GM21737 (cell line): ENCODE results near the gene SYMPK.

ENCODE experiments used
- ATAC-seq: cut with Tn5 transposase; IDR thresholded peaks from one replicate; pipeline ENCODE4 v1.9.1; 2021; ENCODE audit warnings: mild to moderate bottlenecking, moderate library complexity; ENCODE audit not compliant: unreplicated experiment

The SYMPK gene

GRCh38 chr19:45782820-45783785 lies 79.8 kb downstream of the SYMPK start:
- ATAC-seq = no peak

- ATAC-seq = no peak
Measured at GRCh38 chr19:45782162-45782691, 80.7 kb downstream of the SYMPK start, which contains the start of gene DMPK. Gene DMPK (minus strand): TSS chr19:45782490. CDS start chr19:45782352, 138 bp downstream.

DNA sequence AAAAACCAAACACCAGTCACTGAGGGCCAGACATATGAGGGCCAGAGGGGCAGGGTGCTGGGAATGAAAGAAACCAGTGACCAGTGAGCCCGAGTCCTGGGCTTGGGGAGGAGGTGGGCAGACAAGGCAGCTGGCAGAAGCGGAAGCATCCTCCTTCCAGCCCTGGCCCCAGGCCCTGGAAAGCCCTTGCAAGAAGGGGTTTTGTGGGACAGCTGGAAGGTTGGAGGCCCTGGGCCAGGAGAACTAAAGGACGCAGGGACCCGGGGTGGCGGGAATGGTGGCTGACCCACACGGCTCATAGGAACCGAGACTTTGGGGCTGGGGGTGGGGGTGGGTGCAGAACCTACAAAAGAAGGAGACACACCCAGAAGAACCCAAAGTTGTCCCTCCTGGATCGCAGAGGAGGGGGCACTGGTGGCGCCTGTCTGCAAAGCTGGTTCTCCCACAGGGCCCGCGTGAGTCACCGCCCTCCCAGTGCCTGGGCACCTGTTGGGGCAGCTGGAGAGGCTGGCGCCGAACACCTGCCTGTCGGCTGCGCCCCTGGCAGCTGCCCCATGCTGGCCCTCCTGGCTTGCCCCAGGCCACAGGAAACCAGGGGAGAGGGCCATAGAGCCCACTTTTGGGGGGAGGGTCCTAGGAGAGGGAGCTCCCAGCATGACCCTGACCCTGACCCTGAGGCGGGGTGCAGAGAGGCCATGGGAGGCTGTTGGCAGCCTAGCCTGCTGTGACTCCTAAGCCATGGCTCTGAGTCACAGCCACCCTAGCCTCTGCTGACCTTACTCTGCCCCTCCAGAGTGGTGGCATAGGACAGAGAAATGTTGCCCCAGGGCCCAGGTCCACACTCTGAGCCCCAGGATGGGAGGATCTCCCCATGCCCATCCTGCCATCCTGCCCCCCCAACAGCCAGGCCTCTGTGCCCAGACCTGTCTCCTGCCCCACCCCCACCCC lies 81.5 kb downstream of the SYMPK start:
- ATAC-seq = no peak

DNA sequence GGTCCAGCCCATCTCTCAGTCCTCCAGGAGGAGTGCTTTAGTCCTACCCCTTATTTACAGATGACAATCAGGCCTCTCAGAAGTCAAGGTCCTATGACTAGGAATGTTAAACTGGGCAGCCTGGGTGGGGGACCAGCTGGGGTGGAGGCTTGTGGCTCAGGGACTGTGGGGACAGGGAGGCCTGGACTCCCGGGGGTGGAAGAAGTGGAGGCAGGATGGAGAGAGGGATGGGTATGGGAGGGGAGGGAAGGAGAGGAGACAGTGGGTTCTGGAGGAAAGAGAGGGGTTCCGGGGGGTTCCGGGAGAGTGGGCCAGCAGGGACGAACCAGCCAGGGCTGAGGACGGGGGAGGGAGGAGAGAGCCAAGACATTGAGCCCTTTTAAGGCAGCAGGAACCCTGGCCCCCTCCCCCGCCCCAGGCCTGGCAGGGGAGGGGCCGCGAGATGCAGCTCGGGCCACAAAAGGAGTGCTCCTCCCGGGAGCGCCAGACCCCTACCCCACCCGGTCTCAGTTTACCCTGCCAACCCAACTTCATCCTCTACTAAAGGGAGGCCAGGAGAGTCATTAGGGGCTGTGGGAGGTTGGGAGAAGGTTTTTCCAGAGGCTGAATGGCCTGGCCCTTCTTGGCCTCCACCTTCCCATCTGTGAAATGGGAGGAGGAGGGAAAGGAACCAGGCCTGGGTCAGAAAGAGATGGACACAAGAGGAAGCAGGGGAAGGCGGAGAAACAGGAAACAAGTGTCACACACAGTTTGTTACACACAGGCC lies 82.3 kb downstream of the SYMPK start:
- no peak for ATAC-seq

GRCh38 chr19:45780146-45780447 lies 82.8 kb downstream of the SYMPK start:
- ATAC-seq = no peak

DNA sequence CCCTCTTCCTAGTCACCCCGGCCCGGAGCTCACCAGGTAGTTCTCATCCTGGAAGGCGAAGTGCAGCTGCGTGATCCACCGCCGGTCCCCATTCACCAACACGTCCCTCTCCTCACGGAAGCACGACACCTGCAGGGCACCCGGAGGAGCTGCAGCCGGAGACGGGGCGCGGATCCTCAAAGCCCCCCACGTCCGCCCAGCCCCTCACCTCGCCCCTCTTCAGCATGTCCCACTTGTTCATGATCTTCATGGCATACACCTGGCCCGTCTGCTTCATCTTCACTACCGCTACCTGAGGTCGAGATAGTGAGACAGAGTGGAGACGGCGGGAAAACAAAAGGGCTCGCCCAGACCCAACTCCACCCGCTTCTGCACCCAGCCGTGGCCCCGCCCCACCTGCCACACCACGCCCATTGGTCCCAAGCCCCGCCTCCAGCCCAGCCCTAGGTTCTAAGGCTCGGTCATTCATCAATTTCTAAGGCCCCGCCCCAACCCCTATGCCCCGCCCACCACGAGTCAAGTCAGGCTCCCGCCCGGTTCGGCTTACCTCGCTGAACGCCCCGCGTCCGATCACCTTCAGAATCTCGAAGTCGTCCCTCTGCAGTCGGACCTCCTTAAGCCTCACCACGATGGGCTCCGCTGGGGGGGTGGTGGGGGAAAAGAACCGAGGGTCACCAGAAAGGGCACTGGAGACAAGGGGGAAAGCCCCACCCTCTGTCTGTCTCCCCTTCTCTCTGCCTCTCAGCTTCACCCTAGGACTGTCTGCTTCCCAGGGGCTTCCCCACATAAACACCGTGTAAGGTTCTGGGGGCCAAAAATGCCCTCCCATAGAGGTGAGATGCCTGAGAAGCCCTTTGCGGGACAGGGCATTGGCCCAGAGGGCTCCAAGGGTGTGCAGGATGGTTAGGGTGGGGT lies 83.5 kb downstream of the SYMPK start:
- ATAC-seq = peak; percentile 62

DNA sequence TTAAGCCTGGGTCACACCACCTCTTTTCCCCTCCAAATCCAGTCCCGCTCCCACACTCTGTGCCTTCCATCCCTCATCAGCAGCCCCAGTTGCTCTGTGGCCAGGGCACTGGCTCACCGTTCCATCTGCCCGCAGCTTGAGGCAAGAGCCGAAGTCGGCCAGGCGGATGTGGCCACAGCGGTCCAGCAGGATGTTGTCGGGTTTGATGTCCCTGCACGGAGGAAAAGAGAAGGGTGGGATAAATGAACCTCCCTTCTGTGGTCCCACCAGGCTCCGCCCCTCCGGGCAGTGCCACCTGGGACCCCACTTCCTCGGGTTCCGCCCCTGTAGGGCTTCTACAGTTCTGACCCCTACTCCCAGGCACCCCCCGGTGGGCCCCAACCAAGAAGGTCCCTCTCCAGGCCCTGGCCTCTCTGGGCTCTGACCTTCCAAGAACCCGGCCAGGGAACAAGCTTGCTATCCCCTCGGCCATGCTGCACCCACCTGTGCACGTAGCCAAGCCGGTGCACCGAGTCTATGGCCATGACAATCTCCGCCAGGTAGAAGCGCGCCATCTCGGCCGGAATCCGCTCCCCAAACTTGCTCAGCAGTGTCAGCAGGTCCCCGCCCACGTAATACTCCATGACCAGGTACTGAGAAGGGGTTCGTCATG lies 84.8 kb downstream of the SYMPK start:
- no peak for ATAC-seq

GRCh38 chr19:45777395-45777961 lies 85.5 kb downstream of the SYMPK start:
- no peak for ATAC-seq

GRCh38 chr19:45774765-45775164 lies 88.2 kb downstream of the SYMPK start:
- no peak for ATAC-seq

- ATAC-seq = no peak
Measured at GRCh38 chr19:45773384-45773783, 89.6 kb downstream of the SYMPK start.

- no peak for ATAC-seq
Measured at GRCh38 chr19:45772912-45773311, 90.0 kb downstream of the SYMPK start.

DNA sequence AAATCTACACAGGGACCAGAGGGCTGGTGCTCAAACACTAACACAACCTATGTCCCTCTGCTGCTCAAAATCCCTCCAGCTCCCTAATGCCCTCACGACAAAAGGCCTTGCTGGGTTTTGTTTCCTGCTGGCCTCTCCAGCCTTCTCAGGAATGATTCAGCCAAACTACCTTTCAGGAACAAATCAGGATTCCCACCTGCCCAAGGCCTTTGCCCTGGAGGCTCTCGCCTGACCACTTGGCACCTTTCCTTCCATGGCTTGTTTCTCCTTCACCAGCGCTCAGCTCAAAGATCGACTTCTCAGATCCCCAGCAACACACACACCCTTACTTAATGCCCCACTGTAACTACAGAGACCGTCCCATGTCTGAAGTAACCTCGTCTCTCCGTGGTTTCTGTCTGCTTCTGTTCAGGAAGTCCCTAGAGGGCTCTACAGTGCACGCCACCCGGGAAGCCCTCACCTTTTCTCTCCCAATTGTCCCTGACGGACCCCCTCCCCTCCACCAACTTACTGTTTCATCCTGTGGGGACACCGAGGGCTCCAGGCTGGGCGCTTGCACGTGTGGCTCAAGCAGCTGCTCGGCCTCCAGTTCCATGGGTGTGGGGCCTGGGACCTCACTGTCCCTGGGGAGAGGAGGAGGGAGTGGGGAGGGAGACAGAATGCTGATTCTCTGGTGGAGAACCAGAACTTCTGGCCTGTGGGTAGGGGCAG lies 90.7 kb downstream of the SYMPK start:
- ATAC-seq = no peak

DNA sequence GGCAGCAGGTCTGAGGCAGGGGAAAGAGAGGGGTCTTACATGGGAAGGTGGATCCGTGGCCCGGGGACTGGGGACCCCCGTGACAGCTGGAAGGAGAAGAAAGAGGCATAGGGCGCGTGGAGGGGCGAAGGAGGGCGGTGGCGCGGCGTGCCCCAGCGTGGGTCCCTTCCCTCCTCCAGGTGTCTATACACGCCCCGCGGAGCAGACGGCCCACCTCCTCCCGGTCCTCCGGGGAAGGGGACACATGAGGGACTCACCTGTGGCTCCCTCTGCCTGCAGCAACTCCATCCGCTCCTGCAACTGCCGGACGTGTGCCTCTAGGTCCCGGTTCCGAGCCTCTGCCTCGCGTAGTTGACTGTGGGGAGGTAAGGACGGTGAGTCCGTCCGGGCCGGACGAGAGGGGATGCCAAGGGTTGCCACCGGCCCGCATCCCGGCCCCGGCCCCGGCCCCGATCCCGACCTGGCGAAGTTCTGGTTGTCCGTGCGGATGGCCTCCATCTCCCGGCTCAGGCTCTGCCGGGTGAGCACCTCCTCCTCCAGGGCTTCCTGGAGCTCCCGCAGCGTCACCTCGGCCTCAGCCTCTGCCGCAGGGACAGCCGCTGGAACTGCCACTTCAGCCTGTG lies 91.5 kb downstream of the SYMPK start:
- no peak for ATAC-seq

DNA sequence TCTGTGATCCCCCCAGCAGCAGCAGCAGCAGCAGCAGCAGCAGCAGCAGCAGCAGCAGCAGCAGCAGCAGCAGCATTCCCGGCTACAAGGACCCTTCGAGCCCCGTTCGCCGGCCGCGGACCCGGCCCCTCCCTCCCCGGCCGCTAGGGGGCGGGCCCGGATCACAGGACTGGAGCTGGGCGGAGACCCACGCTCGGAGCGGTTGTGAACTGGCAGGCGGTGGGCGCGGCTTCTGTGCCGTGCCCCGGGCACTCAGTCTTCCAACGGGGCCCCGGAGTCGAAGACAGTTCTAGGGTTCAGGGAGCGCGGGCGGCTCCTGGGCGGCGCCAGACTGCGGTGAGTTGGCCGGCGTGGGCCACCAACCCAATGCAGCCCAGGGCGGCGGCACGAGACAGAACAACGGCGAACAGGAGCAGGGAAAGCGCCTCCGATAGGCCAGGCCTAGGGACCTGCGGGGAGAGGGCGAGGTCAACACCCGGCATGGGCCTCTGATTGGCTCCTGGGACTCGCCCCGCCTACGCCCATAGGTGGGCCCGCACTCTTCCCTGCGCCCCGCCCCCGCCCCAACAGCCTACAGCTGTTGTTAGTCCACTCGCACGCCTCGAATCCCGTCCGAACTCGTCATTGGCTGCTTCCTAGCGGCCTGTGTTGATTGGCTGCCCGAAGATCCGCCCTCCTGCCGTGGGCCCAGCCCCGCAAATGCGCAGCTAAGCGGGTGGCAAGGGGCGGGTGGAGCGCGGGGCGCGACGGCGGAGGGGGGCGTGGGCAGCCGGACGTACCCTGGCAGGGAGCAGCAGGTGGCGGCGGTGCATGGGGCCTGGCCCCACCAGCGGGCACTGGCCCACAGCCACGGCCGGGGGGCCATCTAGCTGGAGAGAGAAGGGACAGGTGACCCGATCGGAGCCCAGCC lies 92.5 kb downstream of the SYMPK start:
- ATAC-seq = peak; percentile 43

GRCh38 chr19:45769821-45770191 lies 93.1 kb downstream of the SYMPK start:
- no peak for ATAC-seq

DNA sequence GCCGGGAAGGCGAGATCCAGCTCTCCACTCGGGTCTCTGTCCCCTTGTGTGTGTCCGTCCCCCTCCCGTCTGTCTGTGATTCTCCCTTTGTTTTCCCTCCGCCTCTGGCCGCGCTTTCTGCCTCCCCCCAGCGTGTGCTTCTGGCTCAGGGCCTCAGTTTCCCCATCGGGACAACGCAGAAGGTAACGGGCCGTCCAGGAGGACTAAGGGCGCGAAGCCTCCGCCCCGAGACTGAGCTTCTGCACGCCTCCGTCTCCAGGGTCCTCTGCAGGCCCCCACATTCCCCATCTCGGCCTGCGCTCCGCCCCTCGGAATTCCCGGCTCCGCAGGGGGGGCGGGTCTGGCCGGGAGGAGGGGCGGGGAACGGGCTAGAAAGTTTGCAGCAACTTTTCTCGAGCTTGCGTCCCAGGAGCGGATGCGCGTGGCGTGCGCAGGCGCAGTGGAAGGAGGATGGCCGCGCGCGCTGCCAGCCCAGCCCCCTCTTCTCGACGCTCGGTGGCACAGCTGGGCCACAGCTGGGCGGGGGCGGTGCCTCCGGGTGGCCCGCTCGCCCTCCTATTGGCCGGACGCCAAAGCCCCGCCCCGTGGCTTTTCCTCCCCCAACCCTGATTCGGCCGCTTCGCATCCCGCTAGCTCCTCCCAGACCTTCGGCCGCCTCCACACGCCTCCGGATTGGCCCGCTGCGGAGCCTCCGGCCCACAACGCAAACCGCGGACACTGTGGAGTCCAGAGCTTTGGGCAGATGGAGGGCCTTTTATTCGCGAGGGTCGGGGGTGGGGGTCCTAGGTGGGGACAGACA lies 93.8 kb downstream of the SYMPK start, which contains the start of gene SIX5:
Gene SIX5, minus strand, starts transcription at position 269 of the 799 bp plus-strand sequence. CDS start 408 bp downstream, outside the sequence.
- peak; percentile 49 for ATAC-seq
